ENCODE data around the gene GLIS1.
A peak's percentile ranks its signal among the peaks of the same experiment; 100 is the strongest.

Gene GLIS1

DNA sequence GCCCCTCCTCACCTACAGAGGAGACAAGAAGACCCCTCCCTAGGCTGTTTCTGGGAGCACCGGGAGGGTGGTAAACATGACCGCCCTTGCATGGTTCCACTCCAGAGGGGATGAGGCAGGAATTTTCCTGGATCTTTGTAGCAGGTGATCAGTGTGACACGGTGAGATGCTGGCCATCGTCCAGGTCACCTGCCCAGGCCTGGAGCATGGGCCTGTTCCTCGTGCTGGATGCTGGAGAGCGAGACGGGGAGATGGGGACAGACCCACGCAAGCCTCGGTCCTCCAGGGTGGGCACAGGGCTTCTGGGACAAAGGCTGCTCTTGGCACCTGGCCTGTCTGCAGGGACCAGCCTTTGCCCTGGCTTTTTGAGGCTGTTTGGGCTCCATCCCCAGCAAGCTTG lies 233.6 kb downstream of the GLIS1 start:
- no peak overlapping the region for H3K4me3 ChIP-seq
- TF ChIP-seq FOXP2 (optimal IDR thresholded peaks at IDR 0.05; ENCODE audit: control extremely low read depth, extremely low read length, insufficient read depth) = no peak
- no peak for TF ChIP-seq POLR2AphosphoS5 (IDR thresholded peaks at IDR 0.05; ENCODE audit: borderline replicate concordance, low read depth, low read length)
- no peak for TF ChIP-seq EZH2 (IDR thresholded peaks at IDR 0.05)
- no peak for DNase-seq (ENCODE audit: low read depth, low spot score)
- H3K9ac ChIP-seq (ENCODE audit: insufficient read length) = no peak overlapping the region
- H3K36me3 ChIP-seq (ENCODE audit: insufficient read depth, low read length) = no peaks in the 10 kb centered on the region
- no peak overlapping the region for H3K27ac ChIP-seq
- no peaks in the 10 kb centered on the region for H3K9me3 ChIP-seq (ENCODE audit: low read depth, low read length)

DNA sequence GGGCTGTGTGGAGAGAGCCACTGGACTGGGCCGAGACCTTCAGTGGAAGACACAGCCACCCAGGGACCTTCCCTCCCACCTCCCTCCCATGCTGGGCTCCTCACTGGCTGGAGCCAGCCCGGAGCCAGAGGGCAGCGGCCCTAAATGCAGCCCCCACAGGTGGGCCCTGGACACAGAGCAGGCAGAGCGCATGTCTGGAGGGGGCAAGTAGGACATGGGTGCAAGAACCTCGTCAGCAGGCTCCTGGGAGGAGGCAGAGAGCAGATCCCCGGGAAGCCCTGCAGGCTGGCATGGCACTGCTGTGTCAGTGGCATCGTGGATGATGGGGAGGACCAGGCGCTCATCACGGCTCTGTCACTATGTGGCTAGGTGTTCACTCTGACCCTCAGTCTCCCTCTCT lies 234.1 kb downstream of the GLIS1 start:
- DNase-seq (ENCODE audit: low read depth, low spot score) = no peak
- no peak for TF ChIP-seq FOXP2 (optimal IDR thresholded peaks at IDR 0.05; ENCODE audit: control extremely low read depth, extremely low read length, insufficient read depth)
- TF ChIP-seq POLR2AphosphoS5 (IDR thresholded peaks at IDR 0.05; ENCODE audit: borderline replicate concordance, low read depth, low read length) = no peak
- TF ChIP-seq EZH2 (IDR thresholded peaks at IDR 0.05) = no peak
- no peak overlapping the region for H3K27ac ChIP-seq
- no peak overlapping the region for H3K9ac ChIP-seq (ENCODE audit: insufficient read length)
- H3K36me3 ChIP-seq (ENCODE audit: insufficient read depth, low read length) = no peaks in the 10 kb centered on the region
- H3K9me3 ChIP-seq (ENCODE audit: low read depth, low read length) = no peaks in the 10 kb centered on the region
- no peak overlapping the region for H3K4me3 ChIP-seq

DNA sequence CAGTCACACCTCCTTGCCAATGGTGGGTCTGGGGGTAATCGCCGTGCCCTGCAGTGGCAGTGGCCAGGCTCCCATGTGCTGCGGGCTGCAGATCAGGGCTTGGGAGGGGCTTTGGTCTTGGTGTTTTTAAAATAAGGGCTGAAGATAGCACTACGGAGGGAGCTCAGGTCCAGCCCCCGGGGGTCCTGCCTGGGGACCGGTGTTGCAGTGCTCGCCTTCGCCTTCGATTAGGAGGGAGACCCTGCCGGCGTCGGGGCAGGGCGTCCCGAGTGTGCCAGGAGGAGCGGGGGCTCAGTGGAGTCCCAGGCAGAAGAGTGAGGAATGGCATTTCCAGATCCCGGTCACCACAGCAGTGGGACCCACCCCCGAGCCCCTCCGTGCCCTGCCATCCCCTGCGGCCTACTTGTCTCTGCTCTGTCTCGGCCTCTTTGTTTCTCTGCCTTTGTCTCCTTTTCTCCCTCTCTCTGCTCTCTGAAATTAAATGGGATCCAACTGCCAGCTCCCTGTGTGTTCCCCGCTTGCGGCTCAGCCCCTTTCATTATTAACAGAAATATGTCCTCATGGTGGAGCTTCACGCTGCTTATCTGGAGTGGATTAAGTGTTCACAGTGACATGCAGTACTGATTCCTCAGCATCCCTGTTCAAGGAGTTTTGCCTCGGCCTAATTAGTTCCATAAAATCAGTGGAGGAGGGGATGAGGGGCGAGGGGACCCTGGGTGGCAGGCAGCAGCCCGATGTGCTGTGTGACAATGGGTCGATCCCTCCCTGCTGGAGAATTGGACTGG lies 235.3 kb downstream of the GLIS1 start:
- Histone ChIP-seq H3K4me3 (peak overlapping the region; percentile 58), H3K27ac (peak overlapping the region; percentile 93), H3K9ac (ENCODE audit: insufficient read length) (peak overlapping the region; percentile 60), H3K36me3 (ENCODE audit: insufficient read depth, low read length) (no peaks in the 10 kb centered on the region), H3K9me3 (ENCODE audit: low read depth, low read length) (no peaks in the 10 kb centered on the region)
- peak; percentile 30 for DNase-seq (ENCODE audit: low read depth, low spot score)
- TF ChIP-seq EZH2 (IDR thresholded peaks at IDR 0.05) (no peak), FOXP2 (optimal IDR thresholded peaks at IDR 0.05; ENCODE audit: control extremely low read depth, extremely low read length, insufficient read depth) (no peak), POLR2AphosphoS5 (IDR thresholded peaks at IDR 0.05; ENCODE audit: borderline replicate concordance, low read depth, low read length) (no peak)

- H3K36me3 ChIP-seq (ENCODE audit: insufficient read depth, low read length) = no peaks in the 10 kb centered on the region
- DNase-seq (ENCODE audit: low read depth, low spot score) = peak; percentile 28
- H3K27ac ChIP-seq = peak overlapping the region; percentile 93
- H3K9me3 ChIP-seq (ENCODE audit: low read depth, low read length) = no peaks in the 10 kb centered on the region
- no peak for TF ChIP-seq FOXP2 (optimal IDR thresholded peaks at IDR 0.05; ENCODE audit: control extremely low read depth, extremely low read length, insufficient read depth)
- no peak for TF ChIP-seq EZH2 (IDR thresholded peaks at IDR 0.05)
- no peak for TF ChIP-seq POLR2AphosphoS5 (IDR thresholded peaks at IDR 0.05; ENCODE audit: borderline replicate concordance, low read depth, low read length)
- peak overlapping the region; percentile 60 for H3K9ac ChIP-seq (ENCODE audit: insufficient read length)
- H3K4me3 ChIP-seq = peak overlapping the region; percentile 58
Observed at GRCh38 chr1:53502641-53503432, 236.1 kb downstream of the GLIS1 start.

- Histone ChIP-seq H3K9ac (ENCODE audit: insufficient read length) (no peak overlapping the region), H3K36me3 (ENCODE audit: insufficient read depth, low read length) (no peaks in the 10 kb centered on the region), H3K9me3 (ENCODE audit: low read depth, low read length) (no peaks in the 10 kb centered on the region), H3K27ac (peak overlapping the region; percentile 60; the same call in 1 of the 2 replicates), H3K4me3 (peak overlapping the region; percentile 58)
- DNase-seq (ENCODE audit: low read depth, low spot score) = no peak
- TF ChIP-seq EZH2 (IDR thresholded peaks at IDR 0.05) (no peak), POLR2AphosphoS5 (IDR thresholded peaks at IDR 0.05; ENCODE audit: borderline replicate concordance, low read depth, low read length) (no peak), FOXP2 (optimal IDR thresholded peaks at IDR 0.05; ENCODE audit: control extremely low read depth, extremely low read length, insufficient read depth) (no peak)
Observed at GRCh38 chr1:53501065-53502005, 237.6 kb downstream of the GLIS1 start.

GRCh38 chr1:53500204-53501064 lies 238.5 kb downstream of the GLIS1 start:
- H3K27ac ChIP-seq = peak overlapping the region; percentile 60
- TF ChIP-seq EZH2 (IDR thresholded peaks at IDR 0.05) (no peak), FOXP2 (optimal IDR thresholded peaks at IDR 0.05; ENCODE audit: control extremely low read depth, extremely low read length, insufficient read depth) (no peak), POLR2AphosphoS5 (IDR thresholded peaks at IDR 0.05; ENCODE audit: borderline replicate concordance, low read depth, low read length) (no peak; the same call in 1 of the 2 replicates)
- peak overlapping the region; percentile 58 for H3K4me3 ChIP-seq
- peak; percentile 14 for DNase-seq (ENCODE audit: low read depth, low spot score)
- no peaks in the 10 kb centered on the region for H3K9me3 ChIP-seq (ENCODE audit: low read depth, low read length)
- H3K36me3 ChIP-seq (ENCODE audit: insufficient read depth, low read length) = no peaks in the 10 kb centered on the region
- no peak overlapping the region for H3K9ac ChIP-seq (ENCODE audit: insufficient read length)

Measured in SK-N-MC (cell line).